ENCODE results near the gene HOTAIR. TPM values are rescaled to one million over a fixed set of nuclear protein-coding genes. Genes with fewer than 3 reads are reported as not detected.

The HOTAIR gene
- total RNA-seq, 2 donors from 2014 or later: 0.28 TPM; not detected in 1

DNA sequence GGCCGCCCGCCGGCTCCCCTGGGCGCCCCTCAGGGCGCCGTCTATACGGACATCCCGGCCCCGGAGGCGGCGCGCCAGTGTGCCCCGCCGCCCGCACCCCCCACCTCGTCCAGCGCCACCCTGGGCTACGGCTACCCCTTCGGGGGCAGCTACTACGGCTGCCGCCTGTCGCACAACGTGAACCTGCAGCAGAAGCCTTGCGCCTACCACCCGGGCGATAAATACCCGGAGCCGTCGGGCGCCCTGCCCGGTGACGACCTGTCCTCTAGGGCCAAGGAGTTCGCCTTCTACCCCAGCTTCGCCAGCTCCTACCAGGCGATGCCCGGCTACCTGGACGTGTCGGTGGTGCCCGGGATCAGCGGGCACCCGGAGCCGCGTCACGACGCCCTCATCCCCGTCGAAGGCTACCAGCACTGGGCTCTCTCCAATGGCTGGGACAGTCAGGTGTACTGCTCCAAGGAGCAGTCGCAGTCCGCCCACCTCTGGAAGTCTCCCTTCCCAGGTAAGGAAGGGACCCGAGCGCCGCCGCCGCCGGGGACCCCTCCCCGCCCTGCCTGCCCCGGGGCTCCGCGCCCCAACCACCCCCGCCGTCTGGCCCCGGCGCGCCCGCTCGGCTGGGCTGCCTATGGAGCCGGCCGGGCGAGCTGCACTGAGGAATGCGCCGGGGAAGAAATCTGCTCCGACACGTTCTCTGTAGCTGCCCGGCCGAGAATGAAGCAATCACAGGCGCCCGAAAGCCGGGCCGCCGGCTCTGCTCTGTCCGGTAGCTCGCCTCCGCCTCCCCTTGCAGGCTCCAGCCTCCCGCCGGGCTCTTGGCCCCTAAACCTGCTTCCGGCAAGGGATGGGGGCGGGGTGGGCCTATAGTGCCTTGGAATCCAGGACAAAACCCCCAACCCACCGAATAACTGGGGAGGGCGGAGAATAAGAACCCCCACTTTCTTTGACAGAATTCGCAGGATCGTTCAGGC is 35.3 kb downstream of the HOTAIR start:
- Histone ChIP-seq H3K36me3 (no peaks in the 10 kb centered on the region), H3K4me1 (replicated peaks) (no peaks in the 10 kb centered on the region), H3K9me3 (no peaks in the 10 kb centered on the region), H3K27me3 (replicated peaks; ENCODE audit: insufficient read depth) (peaks cover 60% of the 10 kb centered on the region), H3K27ac (no peak overlapping the region), H3K4me3 (no peak overlapping the region)
- intact Hi-C loops (cut with DNase I): no loop called here
- TF ChIP-seq POLR2AphosphoS5 (IDR thresholded peaks at IDR 0.05) (no peak), POLR2A (IDR thresholded peaks at IDR 0.05) (no peak)
- TF ChIP-seq, protein P1, sequence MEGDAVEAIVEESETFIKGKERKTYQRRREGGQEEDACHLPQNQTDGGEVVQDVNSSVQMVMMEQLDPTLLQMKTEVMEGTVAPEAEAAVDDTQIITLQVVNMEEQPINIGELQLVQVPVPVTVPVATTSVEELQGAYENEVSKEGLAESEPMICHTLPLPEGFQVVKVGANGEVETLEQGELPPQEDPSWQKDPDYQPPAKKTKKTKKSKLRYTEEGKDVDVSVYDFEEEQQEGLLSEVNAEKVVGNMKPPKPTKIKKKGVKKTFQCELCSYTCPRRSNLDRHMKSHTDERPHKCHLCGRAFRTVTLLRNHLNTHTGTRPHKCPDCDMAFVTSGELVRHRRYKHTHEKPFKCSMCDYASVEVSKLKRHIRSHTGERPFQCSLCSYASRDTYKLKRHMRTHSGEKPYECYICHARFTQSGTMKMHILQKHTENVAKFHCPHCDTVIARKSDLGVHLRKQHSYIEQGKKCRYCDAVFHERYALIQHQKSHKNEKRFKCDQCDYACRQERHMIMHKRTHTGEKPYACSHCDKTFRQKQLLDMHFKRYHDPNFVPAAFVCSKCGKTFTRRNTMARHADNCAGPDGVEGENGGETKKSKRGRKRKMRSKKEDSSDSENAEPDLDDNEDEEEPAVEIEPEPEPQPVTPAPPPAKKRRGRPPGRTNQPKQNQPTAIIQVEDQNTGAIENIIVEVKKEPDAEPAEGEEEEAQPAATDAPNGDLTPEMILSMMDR (IDR thresholded peaks at IDR 0.05): no peak
- 3% methylated on average over 39 of the region's 91 CpGs for WGBS
- peak; percentile 38 for DNase-seq (ENCODE audit: low spot score)

DNA sequence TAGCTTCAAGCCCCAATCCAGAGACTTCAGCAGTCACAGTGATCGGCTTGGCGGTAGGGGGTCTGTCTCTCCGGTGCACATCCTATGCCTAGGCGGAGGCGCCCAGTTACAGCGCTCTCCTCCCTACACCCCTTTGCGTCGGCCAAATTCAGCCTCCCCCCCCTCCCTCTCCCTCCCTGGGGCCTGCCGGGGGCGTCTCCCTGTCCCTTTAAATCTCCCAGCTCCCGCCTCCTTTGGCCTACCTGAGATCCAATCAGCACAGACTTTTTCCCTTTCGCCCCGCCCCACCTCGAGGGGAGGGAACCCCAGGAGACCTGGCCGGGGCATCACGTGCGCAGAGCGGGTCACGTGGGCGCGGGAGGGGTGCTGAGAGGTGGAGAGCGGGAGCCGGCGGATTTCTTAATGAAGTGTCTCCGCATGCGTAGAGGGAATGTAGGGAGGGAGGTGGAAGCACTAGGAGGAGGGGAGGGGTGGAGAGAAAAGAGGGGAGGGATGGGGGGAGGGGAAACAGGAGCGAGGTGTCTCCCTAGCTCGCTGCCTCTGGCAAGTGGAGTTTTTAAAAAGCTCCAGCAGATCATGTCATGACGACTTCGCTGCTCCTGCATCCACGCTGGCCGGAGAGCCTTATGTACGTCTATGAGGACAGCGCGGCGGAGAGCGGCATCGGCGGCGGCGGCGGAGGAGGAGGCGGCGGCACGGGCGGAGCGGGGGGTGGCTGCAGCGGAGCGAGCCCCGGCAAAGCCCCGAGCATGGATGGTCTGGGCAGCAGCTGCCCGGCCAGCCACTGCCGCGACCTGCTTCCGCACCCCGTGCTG is 36.2 kb downstream of the HOTAIR start, which contains the start of gene HOXC13:
Gene HOXC13 (plus strand): TSS at position 506 of the 815 bp plus-strand sequence. CDS start 76 bp downstream, at position 582.
- TF ChIP-seq POLR2AphosphoS5 (IDR thresholded peaks at IDR 0.05): peak; percentile 58
- TF ChIP-seq, protein P1 (IDR thresholded peaks at IDR 0.05): no peak
- Histone ChIP-seq H3K27ac (no peak within 1 kb of the TSS), H3K27me3 (replicated peaks; ENCODE audit: insufficient read depth) (peaks cover 63% of the 10 kb centered on the region), H3K36me3 (no peaks in the 10 kb centered on the region), H3K4me3 (no peak within 1 kb of the TSS), H3K9me3 (no peaks in the 10 kb centered on the region), H3K4me1 (replicated peaks) (no peaks in the 10 kb centered on the region)
- intact Hi-C loops (cut with DNase I): no loop called here
- 2% methylated on average over 50 of the region's 56 CpGs for WGBS
- peak; percentile 14 for DNase-seq (ENCODE audit: low spot score)

GRCh38 chr12:53937596-53938325 is 37.0 kb downstream of the HOTAIR start:
- H3K9me3 ChIP-seq: no peaks in the 10 kb centered on the region
- DNase-seq (ENCODE audit: low spot score): no peak
- 17% methylated on average over 23 of the region's 23 CpGs for WGBS
- no peaks in the 10 kb centered on the region for H3K36me3 ChIP-seq
- no peak overlapping the region for H3K4me3 ChIP-seq
- peaks cover 63% of the 10 kb centered on the region for H3K27me3 ChIP-seq (replicated peaks; ENCODE audit: insufficient read depth)
- no peaks in the 10 kb centered on the region for H3K4me1 ChIP-seq (replicated peaks)
- H3K27ac ChIP-seq: no peak overlapping the region
- TF ChIP-seq POLR2AphosphoS5 (IDR thresholded peaks at IDR 0.05): no peak
- TF ChIP-seq POLR2A (IDR thresholded peaks at IDR 0.05): no peak
- intact Hi-C loops (cut with DNase I): no loop called here

- no peaks in the 10 kb centered on the region for H3K9me3 ChIP-seq
- H3K27me3 ChIP-seq (replicated peaks; ENCODE audit: insufficient read depth): peaks cover 64% of the 10 kb centered on the region
- H3K27ac ChIP-seq: no peak overlapping the region
- intact Hi-C loops (cut with DNase I): no loop called here
- no peaks in the 10 kb centered on the region for H3K36me3 ChIP-seq
- WGBS: 17% methylated on average over 12 of the region's 12 CpGs
- TF ChIP-seq, protein P1 (IDR thresholded peaks at IDR 0.05): no peak
- TF ChIP-seq POLR2AphosphoS5 (IDR thresholded peaks at IDR 0.05) (no peak), POLR2A (IDR thresholded peaks at IDR 0.05) (no peak)
- H3K4me1 ChIP-seq (replicated peaks): no peaks in the 10 kb centered on the region
- no peak for DNase-seq (ENCODE audit: low spot score)
- H3K4me3 ChIP-seq: no peak overlapping the region
Observed at GRCh38 chr12:53937099-53937498, 37.7 kb downstream of the HOTAIR start.
